Astrocyte of the cerebellum (primary cell): ENCODE measurements around the gene MDM2.

Experiments
- DNase-seq: peaks from one replicate; pipeline ENCODE4 v3.0.0-alpha.2; 2011; ENCODE audit warnings: low read depth
- H3K4me3 ChIP-seq: 2 replicates; pipeline ENCODE4 v1.5.1; 2011; ENCODE audit warnings: mild to moderate bottlenecking, low read depth, low read length, moderate library complexity
- CTCF ChIP-seq: IDR thresholded peaks from 2 replicates; pipeline ENCODE4 v1.5.1; 2012; ENCODE audit warnings: low read length, low read depth, moderate library complexity, mild to moderate bottlenecking; ENCODE audit errors: missing control alignments
- in situ Hi-C: cut with HindIII; loops from 2 replicates; pipeline ENCODE4 v1.10.0; 2017; ENCODE audit warnings: low sequenced_read_pairs

MDM2 gene

GRCh38 chr12:68781728-68782127 is 26.2 kb upstream of the MDM2 start:
- DNase-seq: no peak
- no peak overlapping the region for H3K4me3 ChIP-seq
- TF ChIP-seq CTCF: no peak
- in situ Hi-C loops: no loop called here

GRCh38 chr12:68784015-68784414 is 24.0 kb upstream of the MDM2 start:
- no peak for TF ChIP-seq CTCF
- DNase-seq: no peak
- H3K4me3 ChIP-seq: no peak overlapping the region
- in situ Hi-C loops: no loop called here

GRCh38 chr12:68785358-68785757 is 22.6 kb upstream of the MDM2 start:
- no peak for TF ChIP-seq CTCF
- no peak for DNase-seq
- in situ Hi-C loops: no loop called here
- no peak overlapping the region for H3K4me3 ChIP-seq

GRCh38 chr12:68785823-68786222 is 22.2 kb upstream of the MDM2 start:
- no peak for TF ChIP-seq CTCF

GRCh38 chr12:68786929-68787328 is 21.0 kb upstream of the MDM2 start:
- in situ Hi-C loops: no loop called here
- DNase-seq: no peak
- H3K4me3 ChIP-seq: no peak overlapping the region
- TF ChIP-seq CTCF: no peak

More at GRCh38 chr12:68785823-68786222, 22.2 kb upstream of the MDM2 start:
- no peak overlapping the region for H3K4me3 ChIP-seq
- in situ Hi-C loops: no loop called here
- DNase-seq: no peak

GRCh38 chr12:68788554-68789143 is 19.3 kb upstream of the MDM2 start:
- DNase-seq: no peak
- H3K4me3 ChIP-seq: no peak overlapping the region
- in situ Hi-C loops: no loop called here
- TF ChIP-seq CTCF: no peak
